K562 (cell line): ENCODE measurements around the gene RASGEF1C. TPM values are rescaled to one million over a fixed set of nuclear protein-coding genes. Genes with fewer than 3 reads are reported as not detected.

ENCODE experiments used
- ATAC-seq: fragments of 200-7000 bp; cut with Tn5 transposase; 3 replicates; pipeline ENCODE4 v1.9.1; 2020; ENCODE audit warnings: moderate library complexity
- BruUV-seq: library from RNA; stranded (reverse); fragments of 400-500 nt; replicated peaks from 2 replicates; lab custom pipeline; 2021; lab: Mats Ljungman, UMichigan
- CTCF ChIA-PET: fragments of 300-600 bp; formaldehyde crosslinking; extraction: SDS; loops from one replicate; lab custom pipeline; 2021; ENCODE audit warnings: low intra/inter-chr PET ratio; lab: Yijun Ruan, JAX
- POLR2A ChIA-PET: fragments of 300-600, 350-650 bp; sonication (Branson Sonifier 250); formaldehyde crosslinking; extraction: SDS; loops from one replicate; lab custom pipeline; 2021; ENCODE audit warnings: antibody characterized with exemption, inconsistent platforms; lab: Yijun Ruan, JAX
- DNase-seq, 4 experiments: peaks; one replicate each; pipeline versions ENCODE4 v3.0.0 to v3.0.0-alpha.2; 2011 to 2018; ENCODE audit warnings: low spot score in 3 of 4, mixed read lengths in 3 of 4; ENCODE audit errors: extremely low read depth in 1 of 4
- FAIRE-seq: peaks from 2 replicates; lab custom pipeline; 2011; peaks lifted over from hg19 to GRCh38; lab: Jason Lieb, UNC
- H2AFZ ChIP-seq: 2 replicates; pipeline ENCODE4 v1.6.0; 2011; ENCODE audit warnings: low read depth, low read length, control low read depth, inconsistent platforms
- H3K27ac ChIP-seq: fragments of 200-600 bp; 3 replicates; pipeline ENCODE4 v1.8.0; 2011; ENCODE audit warnings: low read depth, mild to moderate bottlenecking, control low read depth, inconsistent platforms, low read length, moderate library complexity, mixed read lengths; ENCODE audit errors: extremely low read depth
- H3K27me3 ChIP-seq, 2 experiments: fragments of 300-600 bp in 1 of 2; 2 replicates in 1 of 2; 3 replicates in 1 of 2; pipeline versions ENCODE4 v1.6.0 to v1.8.0; 2011; ENCODE audit warnings: inconsistent platforms in 2 of 2, low read length in 2 of 2, mild to moderate bottlenecking in 1 of 2, mixed read lengths in 1 of 2, moderate library complexity in 1 of 2; ENCODE audit not compliant: control insufficient read depth in 2 of 2, insufficient read depth in 2 of 2
- H3K36me3 ChIP-seq: fragments of 300-600 bp; 3 replicates; pipeline ENCODE4 v1.8.0; 2011; ENCODE audit warnings: mild to moderate bottlenecking, low read length, inconsistent platforms; ENCODE audit not compliant: control insufficient read depth, insufficient read depth
- H3K4me1 ChIP-seq, 2 experiments: fragments of 200-600 bp in 1 of 2; replicated peaks in 1 of 2; 2 replicates in 1 of 2; 3 replicates in 1 of 2; pipeline versions ENCODE4 v1.5.1 to v1.8.0; 2011; ENCODE audit warnings: inconsistent platforms in 2 of 2, low read length in 2 of 2, mild to moderate bottlenecking in 1 of 2, mixed read lengths in 1 of 2, moderate library complexity in 1 of 2; ENCODE audit not compliant: control insufficient read depth in 2 of 2, insufficient read depth in 2 of 2
- H3K4me2 ChIP-seq: 2 replicates; pipeline ENCODE4 v1.6.1; 2011; ENCODE audit warnings: low read length, control low read depth, inconsistent platforms, mixed read lengths; ENCODE audit not compliant: insufficient read depth
- H3K4me3 ChIP-seq: fragments of 200-600 bp; sonication (generic), shearing (Covaris generic); 2 replicates; pipeline ENCODE4 v1.5.1; 2016; ENCODE audit warnings: control low read depth, inconsistent platforms
- H3K79me2 ChIP-seq: fragments of 200-600 bp; 3 replicates; pipeline ENCODE4 v1.8.0; 2011; ENCODE audit warnings: low read length, inconsistent platforms; ENCODE audit not compliant: control insufficient read depth, insufficient read depth
- H3K9ac ChIP-seq, 2 experiments: 2 replicates each; pipeline versions ENCODE4 v1.6.0 to v1.6.1; 2011; ENCODE audit warnings: low read depth in 2 of 2, low read length in 2 of 2, control low read depth in 1 of 2, inconsistent platforms in 1 of 2, mild to moderate bottlenecking in 1 of 2, mixed read lengths in 1 of 2; ENCODE audit not compliant: insufficient read depth in 1 of 2
- H3K9me1 ChIP-seq: one replicate; pipeline ENCODE4 v1.6.0; 2011; ENCODE audit warnings: inconsistent platforms, mild to moderate bottlenecking, low read length, moderate library complexity; ENCODE audit not compliant: control insufficient read depth, insufficient read depth
- H3K9me3 ChIP-seq: replicated peaks from 2 replicates; pipeline ENCODE4 v1.5.1; 2011; ENCODE audit warnings: low read depth, low read length, inconsistent platforms; ENCODE audit not compliant: control insufficient read depth, insufficient read depth
- H4K20me1 ChIP-seq: replicated peaks from 2 replicates; pipeline ENCODE4 v1.6.1; 2011; ENCODE audit warnings: low read length, inconsistent platforms, mixed read lengths; ENCODE audit not compliant: control insufficient read depth, insufficient read depth
- CSDE1 ChIP-seq, 2 experiments: fragments of 450-650 bp; IDR thresholded peaks; 2 replicates each; pipeline ENCODE4 v1.6.1; 2016; ENCODE audit warnings: mild to moderate bottlenecking in 1 of 2
- EHMT2 ChIP-seq: fragments of 450-650 bp; IDR thresholded peaks from 2 replicates; pipeline ENCODE4 v1.6.1; 2018; ENCODE audit warnings: antibody characterized with exemption
- ETV1 ChIP-seq: fragments of 450-650 bp; conservative IDR thresholded peaks from 2 replicates; pipeline ENCODE4 v1.6.1; 2016; ENCODE audit warnings: missing genetic modification characterization, control low read depth, low read depth, missing compliant biosample characterization
- FOXK1 ChIP-seq: sonication (generic); formaldehyde crosslinking; IDR thresholded peaks from 2 replicates; pipeline ENCODE4 v1.8.0; 2022; ENCODE audit warnings: missing genetic modification reagents, mild to moderate bottlenecking, borderline replicate concordance
- MEF2A ChIP-seq: IDR thresholded peaks from 2 replicates; pipeline ENCODE4 v1.6.1; 2011; ENCODE audit warnings: low read depth, mild to moderate bottlenecking, low read length, moderate library complexity; ENCODE audit not compliant: control insufficient read depth
- NCOR1 ChIP-seq: fragments of 450-650 bp; IDR thresholded peaks from 2 replicates; pipeline ENCODE4 v1.6.1; 2016; ENCODE audit warnings: mild to moderate bottlenecking, moderate library complexity
- TAF7 ChIP-seq: fragments of 450-650 bp; IDR thresholded peaks from 2 replicates; pipeline ENCODE4 v1.6.1; 2016; ENCODE audit warnings: missing genetic modification characterization, missing compliant biosample characterization
- TCF7 ChIP-seq: sonication (generic); IDR thresholded peaks from 2 replicates; pipeline ENCODE4 v1.6.1; 2016; ENCODE audit warnings: antibody characterized with exemption, borderline replicate concordance
- THRAP3 ChIP-seq: fragments of 450-650 bp; IDR thresholded peaks from 2 replicates; pipeline ENCODE4 v1.6.1; 2016; ENCODE audit warnings: mild to moderate bottlenecking, inconsistent platforms, borderline replicate concordance
- ZBTB7A ChIP-seq: IDR thresholded peaks from 2 replicates; pipeline ENCODE4 v1.6.1; 2011; ENCODE audit warnings: low read depth, mild to moderate bottlenecking, low read length, moderate library complexity, borderline replicate concordance; ENCODE audit not compliant: control insufficient read depth
- ZFX ChIP-seq: sonication (generic); formaldehyde crosslinking; IDR thresholded peaks from 2 replicates; pipeline ENCODE4 v1.8.0; 2022; ENCODE audit warnings: mild to moderate bottlenecking, missing genetic modification reagents, moderate library complexity
- ZNF197 ChIP-seq: fragments of 200-800 bp; sonication (Bioruptor generic); IDR thresholded peaks from 2 replicates; pipeline ENCODE4 v1.6.1; 2016; ENCODE audit warnings: low read depth, missing genetic modification characterization, missing compliant biosample characterization
- ZNF431 ChIP-seq: sonication (generic); formaldehyde crosslinking; IDR thresholded peaks from 2 replicates; pipeline ENCODE4 v1.8.0; 2022; ENCODE audit warnings: mild to moderate bottlenecking, missing genetic modification reagents
- WGBS: fragments of 100-300 bp; shearing (Covaris generic); methylation state at CpG from one replicate; pipeline ENCODE4 v1.1.6; 2016; ENCODE audit warnings: low coverage, mixed read lengths; ENCODE audit not compliant: insufficient coverage; ENCODE audit errors: missing lambda C conversion rate; 5-methylcytosine and 5-hydroxymethylcytosine counted together
- in situ Hi-C: fragments of 300-500 bp; cut with MboI; formaldehyde crosslinking; loops from 4 replicates; pipeline ENCODE4 v1.15.0; 2018; ENCODE audit warnings: inconsistent platforms, mixed read lengths
- intact Hi-C: fragments of 100-400 bp; cut with micrococcal nuclease; formaldehyde crosslinking; loops from 2 replicates; pipeline ENCODE4 v1.14.2; 2022
- polyA plus RNA-seq, 8 experiments: library from polyadenylated mRNA; depleted of rRNA in 4 of 8; stranded (reverse) in 5 of 8; unstranded in 3 of 8; fragments of >200 nt; fragmentation: Nextera tagmentation in 2 of 8; fragmentation: Illumina TruSeq in 1 of 8; extraction: Ambion mirVana in 2 of 8; extraction: Trizol in 1 of 8; gene quantifications; 2 replicates each; pipeline versions ENCODE4 v1.2.1 to v1.2.3, GENCODE V29; 2011 to 2014; ENCODE audit warnings: inconsistent platforms in 1 of 8, missing spikeins in 1 of 8
- total RNA-seq, 7 experiments: library from RNA; depleted of rRNA in 6 of 7; stranded (reverse); fragments of >200 nt in 6 of 7; fragmentation: Illumina TruSeq in 2 of 7; extraction: Trizol in 2 of 7; gene quantifications; 2 replicates each; pipeline versions ENCODE4 v1.2.1 to v1.2.3, GENCODE V29; 2011 to 2021; ENCODE audit warnings: low replicate concordance in 1 of 7
- TF ChIP-seq, protein P1 (sequence below): sonication (generic); formaldehyde crosslinking; IDR thresholded peaks from 2 replicates; pipeline ENCODE4 v1.8.0; 2022; ENCODE audit warnings: mild to moderate bottlenecking, missing genetic modification reagents, borderline replicate concordance
- TF ChIP-seq, protein P2 (sequence below): fragments of 250-450 bp; sonication (Bioruptor Pico); IDR thresholded peaks from 2 replicates; pipeline ENCODE4 v1.8.0; 2021; ENCODE audit warnings: borderline replicate concordance, mild to moderate bottlenecking, moderate library complexity; ENCODE audit not compliant: poor library complexity, severe bottlenecking
- TF ChIP-seq, protein P3 (sequence below): IDR thresholded peaks from 2 replicates; pipeline ENCODE4 v1.6.1; 2012; ENCODE audit warnings: low read depth, low read length, improper control_type of control experiment, borderline replicate concordance

RASGEF1C gene
- total and polyA plus RNA-seq, 9 of the 15 experiments (the other 6 are each of a cell fraction or from before 2014, with no cell fraction given): 0.04 to 1.1 (median 0.21) TPM; not detected in 4

DNA sequence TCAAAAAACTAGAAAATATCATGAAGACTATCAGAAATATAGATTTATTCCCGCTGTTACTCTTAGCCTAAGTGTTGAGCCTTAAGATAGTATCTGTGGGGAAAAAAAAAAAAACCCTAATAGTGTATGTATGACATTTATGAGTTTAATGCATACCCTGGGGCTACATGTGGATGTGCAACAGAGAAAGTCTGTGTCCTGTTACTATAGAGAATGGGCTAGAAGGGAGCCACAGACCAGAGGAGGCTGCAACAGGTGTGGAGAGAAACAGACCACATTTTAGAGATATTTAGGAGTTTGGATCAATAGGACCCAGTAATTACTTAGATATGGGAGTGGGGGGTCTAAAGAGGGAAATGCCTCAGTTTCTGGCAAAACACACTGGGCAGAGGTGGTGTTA lies 152.9 kb downstream of the RASGEF1C start:
- CTCF ChIA-PET: no interaction called here
- BruUV-seq: no TSS peak
- H3K9ac ChIP-seq: no peak overlapping the region

DNA sequence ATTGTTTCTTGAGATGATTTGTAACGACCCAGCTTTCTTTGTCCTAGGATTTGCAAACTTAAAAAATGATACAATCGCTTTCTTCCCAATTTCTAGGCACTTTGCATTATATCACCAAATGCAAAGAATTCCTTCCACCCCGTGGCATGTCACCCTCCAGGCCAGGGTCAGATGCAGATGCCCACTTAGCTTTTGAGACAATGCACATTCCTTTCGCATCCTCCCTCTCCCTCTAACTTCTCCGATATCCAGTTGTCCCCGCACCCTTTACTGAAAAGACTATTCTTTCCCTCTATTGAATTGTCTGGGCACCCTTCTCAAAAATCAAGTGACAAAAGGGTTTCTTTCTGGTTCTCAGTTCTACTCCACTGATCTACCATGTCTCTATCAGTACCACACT lies 154.8 kb downstream of the RASGEF1C start:
- Histone ChIP-seq H4K20me1 (no peaks in the 10 kb centered on the region), H3K4me2 (no peak overlapping the region), H3K27ac (no peak overlapping the region), H3K4me1 (peaks cover 2 to 22% of the 10 kb centered on the region in 2 experiments; a peak in 3 of 5 replicates), H3K79me2 (0 out of 3 replicates have a peak, but pooled peaks cover 5% of the 10 kb centered on the region), H3K36me3 (no peaks in the 10 kb centered on the region), H3K4me3 (no peak overlapping the region), H3K9ac (no peak overlapping the region), H3K9me1 (no peaks in the 10 kb centered on the region), H2AFZ (no peak overlapping the region), H3K27me3 (no peaks in the 10 kb centered on the region), H3K9me3 (no peaks in the 10 kb centered on the region)
- ATAC-seq: no peak
- POLR2A ChIA-PET: no interaction called here
- no TSS peak for BruUV-seq
- intact Hi-C loops (no loop called here), in situ Hi-C loops (no loop called here)
- no peak for DNase-seq
- CTCF ChIA-PET: no interaction called here
- WGBS: 48% methylated on average over 5 of the region's 6 CpGs
- no peak for FAIRE-seq
- TF ChIP-seq TCF7: no peak
- no peak for TF ChIP-seq FOXK1 (CRISPR knock-in tag)
- TF ChIP-seq, protein P1, sequence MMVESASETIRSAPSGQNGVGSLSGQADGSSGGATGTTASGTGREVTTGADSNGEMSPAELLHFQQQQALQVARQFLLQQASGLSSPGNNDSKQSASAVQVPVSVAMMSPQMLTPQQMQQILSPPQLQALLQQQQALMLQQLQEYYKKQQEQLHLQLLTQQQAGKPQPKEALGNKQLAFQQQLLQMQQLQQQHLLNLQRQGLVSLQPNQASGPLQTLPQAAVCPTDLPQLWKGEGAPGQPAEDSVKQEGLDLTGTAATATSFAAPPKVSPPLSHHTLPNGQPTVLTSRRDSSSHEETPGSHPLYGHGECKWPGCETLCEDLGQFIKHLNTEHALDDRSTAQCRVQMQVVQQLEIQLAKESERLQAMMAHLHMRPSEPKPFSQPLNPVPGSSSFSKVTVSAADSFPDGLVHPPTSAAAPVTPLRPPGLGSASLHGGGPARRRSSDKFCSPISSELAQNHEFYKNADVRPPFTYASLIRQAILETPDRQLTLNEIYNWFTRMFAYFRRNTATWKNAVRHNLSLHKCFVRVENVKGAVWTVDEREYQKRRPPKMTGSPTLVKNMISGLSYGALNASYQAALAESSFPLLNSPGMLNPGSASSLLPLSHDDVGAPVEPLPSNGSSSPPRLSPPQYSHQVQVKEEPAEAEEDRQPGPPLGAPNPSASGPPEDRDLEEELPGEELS (CRISPR knock-in tag): no peak
- TF ChIP-seq, protein P2, sequence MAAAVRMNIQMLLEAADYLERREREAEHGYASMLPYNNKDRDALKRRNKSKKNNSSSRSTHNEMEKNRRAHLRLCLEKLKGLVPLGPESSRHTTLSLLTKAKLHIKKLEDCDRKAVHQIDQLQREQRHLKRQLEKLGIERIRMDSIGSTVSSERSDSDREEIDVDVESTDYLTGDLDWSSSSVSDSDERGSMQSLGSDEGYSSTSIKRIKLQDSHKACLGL (CRISPR knock-in tag): no peak
- no peak for TF ChIP-seq THRAP3
- no peak for TF ChIP-seq TAF7 (tag)
- TF ChIP-seq, protein P3, sequence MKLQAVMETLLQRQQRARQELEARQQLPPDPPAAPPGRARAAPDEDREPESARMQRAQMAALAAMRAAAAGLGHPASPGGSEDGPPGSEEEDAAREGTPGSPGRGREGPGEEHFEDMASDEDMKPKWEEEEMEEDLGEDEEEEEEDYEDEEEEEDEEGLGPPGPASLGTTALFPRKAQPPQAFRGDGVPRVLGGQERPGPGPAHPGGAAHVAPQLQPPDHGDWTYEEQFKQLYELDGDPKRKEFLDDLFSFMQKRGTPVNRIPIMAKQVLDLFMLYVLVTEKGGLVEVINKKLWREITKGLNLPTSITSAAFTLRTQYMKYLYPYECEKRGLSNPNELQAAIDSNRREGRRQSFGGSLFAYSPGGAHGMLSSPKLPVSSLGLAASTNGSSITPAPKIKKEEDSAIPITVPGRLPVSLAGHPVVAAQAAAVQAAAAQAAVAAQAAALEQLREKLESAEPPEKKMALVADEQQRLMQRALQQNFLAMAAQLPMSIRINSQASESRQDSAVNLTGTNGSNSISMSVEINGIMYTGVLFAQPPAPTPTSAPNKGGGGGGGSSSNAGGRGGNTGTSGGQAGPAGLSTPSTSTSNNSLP: no peak
- no peak for TF ChIP-seq ZNF431 (CRISPR knock-in tag)
- no peak for TF ChIP-seq ZFX (CRISPR knock-in tag)

More for the DNA sequence above, 152.9 kb downstream of the RASGEF1C start:
- Histone ChIP-seq H3K36me3 (no peaks in the 10 kb centered on the region), H4K20me1 (no peaks in the 10 kb centered on the region), H3K9me3 (no peaks in the 10 kb centered on the region), H3K4me3 (no peak overlapping the region), H3K4me2 (no peak overlapping the region), H3K27ac (no peak overlapping the region), H2AFZ (no peak overlapping the region), H3K9me1 (no peaks in the 10 kb centered on the region), H3K27me3 (no peaks in the 10 kb centered on the region), H3K79me2 (0 out of 3 replicates have a peak, but pooled peaks cover 6% of the 10 kb centered on the region), H3K4me1 (peaks cover 2 to 10% of the 10 kb centered on the region in 2 experiments; a peak in 3 of 5 replicates)
- DNase-seq (no peak), ATAC-seq (no peak), FAIRE-seq (no peak)
- 85% methylated on average over 1 of the region's 1 CpG for WGBS
- TF ChIP-seq MEF2A (no peak), NCOR1 (no peak), ZNF197 (CRISPR knock-in tag) (no peak), ETV1 (no peak), ZBTB7A (no peak), EHMT2 (no peak), CSDE1 (IDR thresholded peaks at IDR 0.05) (no peak)
- POLR2A ChIA-PET: no interaction called here
- intact Hi-C loops (no loop called here), in situ Hi-C loops (no loop called here)
